GM21526 (cell line): Measurements from ENCODE around the gene KSR1.

ENCODE experiments used
- ATAC-seq: cut with Tn5 transposase; IDR thresholded peaks from one replicate; pipeline ENCODE4 v1.9.1; 2021; ENCODE audit warnings: moderate library complexity; ENCODE audit not compliant: unreplicated experiment, low FRiP score

KSR1 gene

GRCh38 chr17:27565874-27566670 lies 109.8 kb downstream of the KSR1 start:
- no peak for ATAC-seq

DNA sequence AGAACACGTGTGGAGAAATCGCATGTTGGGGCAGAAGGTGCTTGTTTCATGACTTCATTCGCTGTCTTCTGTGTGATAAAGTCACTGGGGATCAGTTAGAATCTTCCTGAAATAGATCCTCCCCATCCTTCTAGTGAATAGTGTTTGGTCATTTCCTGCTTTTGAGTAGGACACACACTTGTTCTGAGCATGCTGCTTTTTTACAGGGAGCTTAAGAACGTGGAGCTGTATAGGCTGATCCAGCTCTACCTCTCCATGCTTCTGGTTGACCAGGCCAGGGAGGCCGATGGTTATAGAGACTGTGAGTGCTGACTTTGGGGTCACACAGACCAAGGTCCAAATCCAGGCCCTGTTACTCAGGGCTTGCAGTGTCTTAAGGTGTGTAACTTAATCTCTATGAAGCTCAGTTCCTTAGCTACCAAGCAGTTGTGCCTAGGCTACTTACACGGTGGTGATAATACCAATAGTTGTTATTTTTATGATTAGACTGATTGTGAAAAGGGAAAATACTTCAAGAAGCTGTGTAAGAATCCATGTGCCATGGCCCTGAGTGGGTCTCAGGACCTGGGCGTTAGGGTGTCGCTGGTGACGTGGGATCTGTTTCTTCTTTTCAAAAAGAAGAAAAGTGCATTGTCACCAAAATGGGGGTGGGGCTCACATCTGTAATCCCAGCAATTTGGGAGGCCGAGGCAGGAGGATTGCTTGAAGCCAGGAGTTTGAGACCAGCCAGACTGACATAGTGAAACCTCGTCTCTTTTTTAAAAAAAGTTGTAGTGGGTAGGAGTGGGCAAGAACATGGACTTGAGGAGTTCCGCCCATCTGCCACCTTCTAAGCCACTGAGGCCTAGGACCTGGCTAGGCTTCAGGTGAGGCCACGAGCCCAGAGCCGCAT lies 110.7 kb downstream of the KSR1 start:
- ATAC-seq, result no peak

DNA sequence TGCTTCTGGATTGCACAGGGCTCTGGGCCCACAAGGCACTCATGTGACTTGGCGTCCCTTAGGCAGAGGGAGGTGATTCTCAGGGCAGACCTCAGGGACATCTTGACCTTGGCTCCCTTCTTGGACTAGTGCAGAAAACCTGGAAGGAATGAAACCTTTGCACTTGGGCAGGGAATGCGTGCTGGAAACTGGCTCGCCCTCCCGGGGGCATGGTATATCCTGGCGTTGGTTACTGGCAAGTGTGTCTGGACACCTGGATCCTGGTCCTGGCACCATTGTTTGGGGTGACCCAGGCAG lies 111.3 kb downstream of the KSR1 start:
- ATAC-seq, result no peak

DNA sequence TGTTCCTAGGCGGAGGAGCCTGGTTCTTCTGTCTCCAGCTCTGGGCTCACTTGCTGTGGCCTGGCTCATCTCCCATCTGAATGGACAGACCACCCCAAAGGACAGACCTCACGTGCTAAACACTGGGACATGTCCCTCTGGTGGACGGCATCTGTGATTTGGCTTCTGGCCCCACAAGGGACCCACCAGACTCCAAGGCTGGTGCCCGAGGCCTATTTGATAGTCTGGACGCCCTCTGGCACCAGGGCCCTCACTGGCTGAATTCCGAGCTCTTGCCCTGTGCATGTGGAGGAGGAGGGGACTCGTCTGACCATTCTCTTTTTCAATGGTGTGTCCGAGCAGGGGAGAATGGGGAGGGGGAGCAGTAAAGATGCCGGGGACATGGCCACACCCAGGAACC lies 112.0 kb downstream of the KSR1 start:
- no peak for ATAC-seq

DNA sequence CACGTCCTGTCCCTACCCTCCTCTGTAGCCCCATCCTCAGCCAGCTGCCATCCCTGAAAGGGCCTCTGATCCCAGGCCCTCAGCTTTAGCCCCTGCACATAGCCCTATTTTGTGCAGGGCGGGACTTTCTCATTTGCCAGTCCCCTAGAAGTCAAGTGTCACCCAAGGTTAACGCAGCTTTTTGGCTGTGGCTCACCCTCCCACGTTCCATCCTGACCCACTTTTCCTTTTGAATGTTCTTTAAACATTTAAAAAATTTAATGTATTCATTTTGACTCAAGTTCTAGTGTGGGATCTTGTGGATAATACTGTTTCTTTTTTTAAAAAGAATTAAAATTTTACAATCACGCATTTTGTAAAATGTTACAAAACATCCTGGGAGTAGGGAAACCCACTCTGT lies 112.6 kb downstream of the KSR1 start:
- no peak for ATAC-seq

- ATAC-seq, result no peak
These were observed 113.0 kb downstream of the KSR1 start for GRCh38 chr17:27569257-27569722.

- no peak for ATAC-seq
These were observed 113.8 kb downstream of the KSR1 start for GRCh38 chr17:27569884-27570577.

DNA sequence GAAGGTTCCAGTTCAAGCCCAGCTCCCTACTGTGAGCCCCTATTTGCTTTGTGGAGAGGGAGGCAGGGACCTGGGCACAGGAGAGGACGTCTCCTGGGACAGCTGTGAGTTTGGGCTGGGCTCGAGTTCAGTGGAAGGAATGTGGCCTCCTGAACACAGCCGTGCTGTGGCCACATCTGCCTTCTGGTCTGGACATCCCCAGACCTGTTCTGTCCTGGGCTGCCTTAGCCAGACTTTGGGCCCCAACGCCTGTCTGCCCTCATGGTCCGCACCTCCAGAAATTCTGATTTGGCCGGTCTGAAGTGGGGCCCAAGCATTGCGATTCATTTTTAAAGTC lies 114.3 kb downstream of the KSR1 start:
- ATAC-seq, result no peak

GRCh38 chr17:27571563-27572352 lies 115.5 kb downstream of the KSR1 start:
- ATAC-seq, result no peak

DNA sequence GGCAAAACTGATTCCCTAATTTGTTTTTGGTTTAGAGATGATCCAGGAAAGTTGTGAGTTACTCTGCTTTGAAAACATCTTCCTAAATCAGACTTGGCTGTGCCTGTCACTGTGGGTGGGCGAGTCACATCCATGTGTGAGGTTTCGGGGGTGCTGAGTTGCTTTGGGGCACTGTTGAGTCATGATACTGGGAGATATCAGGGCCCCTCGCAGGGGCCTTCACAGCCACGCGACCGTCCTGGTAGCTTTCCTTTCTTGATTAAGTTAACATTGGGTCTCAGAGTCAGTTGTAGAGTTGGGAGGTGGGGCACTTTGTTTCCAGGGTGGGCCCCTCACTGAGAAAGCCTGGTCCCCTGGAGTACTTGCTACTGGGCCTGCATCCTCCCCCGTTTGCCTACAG lies 116.4 kb downstream of the KSR1 start:
- ATAC-seq, result no peak

- no peak for ATAC-seq
These were observed 117.3 kb downstream of the KSR1 start for GRCh38 chr17:27573548-27573947.

GRCh38 chr17:27573971-27574525 lies 117.8 kb downstream of the KSR1 start:
- ATAC-seq, result no peak

DNA sequence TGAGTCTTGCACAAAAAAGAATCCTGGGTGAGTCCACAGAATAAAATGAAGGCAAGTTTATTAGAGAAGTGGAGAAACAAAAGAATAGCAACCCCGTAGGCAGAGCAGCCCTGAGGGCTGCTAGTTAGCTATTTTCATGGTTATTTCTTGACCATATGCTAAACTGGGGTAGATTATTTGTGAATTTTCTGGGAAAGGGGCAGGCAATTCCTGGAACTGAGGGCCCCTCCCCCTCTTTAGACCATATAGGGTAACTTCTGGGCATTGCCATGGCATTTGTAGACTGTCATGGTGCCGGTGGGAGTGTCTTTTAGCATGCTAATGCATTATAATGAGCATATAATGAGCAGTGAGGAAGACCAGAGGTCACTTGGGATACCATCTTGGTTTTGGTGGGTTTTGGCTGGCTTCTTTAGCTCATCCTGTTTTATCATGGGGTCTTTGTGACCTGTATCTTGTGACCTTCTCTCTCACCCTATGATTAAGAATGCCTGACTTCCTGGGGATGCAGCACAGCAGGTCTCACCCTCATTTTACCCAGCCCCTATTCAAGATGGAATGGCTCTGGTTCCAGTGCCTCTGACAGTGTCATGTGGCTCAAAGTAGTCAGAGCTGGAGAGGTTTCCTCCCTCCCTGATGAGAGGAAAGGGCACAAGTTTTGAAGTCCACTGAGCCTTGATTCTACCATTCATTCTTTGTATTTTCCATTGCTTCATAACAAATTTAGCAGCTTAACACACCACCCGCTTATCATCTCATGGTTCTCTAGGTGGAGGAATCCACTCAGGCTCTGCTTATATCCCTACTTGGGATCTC lies 119.1 kb downstream of the KSR1 start:
- ATAC-seq, result no peak

DNA sequence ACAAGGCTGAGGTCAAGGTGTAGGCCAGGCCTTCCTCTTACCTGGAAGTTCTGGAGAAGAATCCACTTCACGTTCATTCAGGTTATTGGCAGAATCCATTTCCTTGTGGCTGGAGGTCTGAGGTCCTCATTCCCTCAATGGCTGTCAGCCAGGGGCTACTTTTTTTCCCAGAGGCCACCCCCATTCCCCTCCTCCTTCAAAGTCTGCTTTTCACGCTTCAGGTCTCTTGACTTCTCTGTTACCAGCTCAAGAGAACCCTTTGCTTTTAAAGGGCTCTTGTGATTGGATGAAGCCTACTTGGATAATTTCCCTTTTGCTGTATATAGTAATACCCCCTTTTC lies 119.6 kb downstream of the KSR1 start:
- ATAC-seq, result no peak

DNA sequence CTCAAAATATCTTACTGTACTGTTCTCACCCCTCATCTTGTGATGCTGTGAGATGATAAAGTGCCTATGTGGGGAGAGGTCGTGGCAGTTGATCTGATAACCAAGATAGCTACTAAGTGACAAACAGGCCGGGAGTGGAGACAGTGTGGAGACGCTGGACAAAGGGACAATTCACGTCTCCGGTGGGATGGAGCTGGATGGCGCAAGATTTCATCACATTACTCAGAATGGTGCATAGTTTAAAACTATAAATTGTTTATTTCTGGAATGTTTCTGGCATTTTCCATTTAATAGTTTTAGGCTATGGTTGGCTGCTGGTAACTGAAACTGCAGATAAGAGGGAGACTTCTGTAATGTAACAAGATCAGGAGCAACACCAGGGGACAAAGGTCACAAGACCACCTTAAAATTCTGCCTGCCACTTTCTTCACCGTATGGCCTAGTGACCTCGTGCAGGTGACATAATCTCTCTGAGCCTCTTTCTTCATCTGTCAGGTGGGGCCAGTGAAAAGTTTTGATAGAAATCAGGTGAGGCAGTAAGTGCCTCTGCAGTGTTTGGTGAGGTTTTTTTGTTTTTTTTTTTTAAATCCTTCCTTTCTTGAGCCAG lies 120.3 kb downstream of the KSR1 start:
- no peak for ATAC-seq

GRCh38 chr17:27577121-27577761 lies 121.0 kb downstream of the KSR1 start:
- ATAC-seq, result no peak

GRCh38 chr17:27577884-27578717 lies 121.9 kb downstream of the KSR1 start:
- ATAC-seq, result no peak

DNA sequence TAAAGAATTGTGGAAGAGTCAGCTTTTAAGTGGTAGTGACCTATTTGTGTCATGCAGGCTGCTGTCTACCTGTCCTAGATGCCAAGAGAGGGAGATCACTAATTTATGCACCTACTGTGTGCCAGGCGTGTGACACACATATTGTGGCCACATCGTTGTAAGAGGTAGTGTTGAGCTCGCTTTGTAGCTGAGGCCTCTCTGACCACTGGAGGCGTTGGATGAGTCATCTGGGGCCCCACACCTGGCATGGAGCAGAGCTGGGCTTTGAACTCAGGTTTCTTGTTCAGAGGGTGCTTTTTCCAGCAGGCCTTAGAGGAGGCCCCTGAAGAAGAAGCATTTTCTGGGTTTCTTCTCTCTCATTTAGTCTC lies 122.5 kb downstream of the KSR1 start:
- ATAC-seq, result peak; percentile 75
